Endothelial cell (in vitro differentiated cells): ENCODE results near the gene DRC1. TPM values are rescaled to one million over a fixed set of nuclear protein-coding genes. Genes with fewer than 3 reads are reported as not detected.

Source experiments
- DNase-seq: peaks from one replicate; pipeline ENCODE4 v3.0.0; 2021; ENCODE audit warnings: low spot score
- H3K27ac Mint-ChIP-seq: one replicate; pipeline ENCODE4 v1.8.0; 2021; ENCODE audit warnings: mixed read lengths, inconsistent platforms; ENCODE audit not compliant: unreplicated experiment
- H3K27me3 Mint-ChIP-seq: one replicate; pipeline ENCODE4 v1.8.0; 2021; ENCODE audit warnings: mild to moderate bottlenecking, moderate library complexity, mixed read lengths, inconsistent platforms; ENCODE audit not compliant: unreplicated experiment
- H3K36me3 Mint-ChIP-seq: one replicate; pipeline ENCODE4 v1.8.0; 2021; ENCODE audit warnings: mild to moderate bottlenecking, low read depth, mixed read lengths, inconsistent platforms; ENCODE audit not compliant: unreplicated experiment
- H3K4me1 Mint-ChIP-seq: one replicate; pipeline ENCODE4 v1.8.0; 2021; ENCODE audit warnings: mild to moderate bottlenecking, mixed read lengths, inconsistent platforms; ENCODE audit not compliant: unreplicated experiment
- H3K4me3 Mint-ChIP-seq: one replicate; pipeline ENCODE4 v1.8.0; 2021; ENCODE audit warnings: mild to moderate bottlenecking, mixed read lengths, inconsistent platforms; ENCODE audit not compliant: unreplicated experiment
- H3K9me3 Mint-ChIP-seq: one replicate; pipeline ENCODE4 v1.8.0; 2021; ENCODE audit warnings: mixed read lengths, inconsistent platforms; ENCODE audit not compliant: unreplicated experiment
- CTCF ChIP-seq: fragments of 200-600 bp; sonication (generic); IDR thresholded peaks from one replicate; pipeline ENCODE4 v1.5.0; 2021; ENCODE audit warnings: antibody characterized with exemption; ENCODE audit not compliant: unreplicated experiment
- total RNA-seq: library from RNA; stranded (reverse); fragmentation: NEBNext Ultra II Directional; extraction: Animal tissue kit (Norgen Biotek cat#: 25700); gene quantifications from one replicate; pipeline ENCODE4 v1.2.1, GENCODE V29; 2021; ENCODE audit not compliant: unreplicated experiment

Gene DRC1
- total RNA-seq, 1 donor from 2014 or later: 0.36 TPM

GRCh38 chr2:26469092-26469710 is 67.5 kb downstream of the DRC1 start:
- H3K4me1 Mint-ChIP-seq: peaks cover 9% of the 10 kb centered on the region
- no peaks in the 10 kb centered on the region for H3K9me3 Mint-ChIP-seq
- peak; percentile 100 for TF ChIP-seq CTCF
- peaks cover 11% of the 10 kb centered on the region for H3K27me3 Mint-ChIP-seq
- no peak overlapping the region for H3K4me3 Mint-ChIP-seq
- H3K27ac Mint-ChIP-seq: no peak overlapping the region
- no peaks in the 10 kb centered on the region for H3K36me3 Mint-ChIP-seq
- peak; percentile 69 for DNase-seq

- Mint-ChIP-seq H3K4me3 (no peak overlapping the region), H3K9me3 (no peaks in the 10 kb centered on the region), H3K27ac (no peak overlapping the region), H3K27me3 (peaks cover 11% of the 10 kb centered on the region), H3K4me1 (peaks cover 9% of the 10 kb centered on the region), H3K36me3 (no peaks in the 10 kb centered on the region)
- DNase-seq: no peak
- no peak for TF ChIP-seq CTCF
These were observed 68.2 kb downstream of the DRC1 start for GRCh38 chr2:26469955-26470354.

- TF ChIP-seq CTCF: no peak
- no peak overlapping the region for H3K4me3 Mint-ChIP-seq
- peaks cover 8% of the 10 kb centered on the region for H3K27me3 Mint-ChIP-seq
- no peaks in the 10 kb centered on the region for H3K36me3 Mint-ChIP-seq
- H3K9me3 Mint-ChIP-seq: no peaks in the 10 kb centered on the region
- H3K4me1 Mint-ChIP-seq: peaks cover 9% of the 10 kb centered on the region
- no peak for DNase-seq
- H3K27ac Mint-ChIP-seq: no peak overlapping the region
These were observed 69.0 kb downstream of the DRC1 start for GRCh38 chr2:26470601-26471260.

GRCh38 chr2:26471289-26471688 is 69.6 kb downstream of the DRC1 start:
- H3K4me1 Mint-ChIP-seq: peaks cover 9% of the 10 kb centered on the region
- no peaks in the 10 kb centered on the region for H3K36me3 Mint-ChIP-seq
- H3K4me3 Mint-ChIP-seq: no peak overlapping the region
- H3K27me3 Mint-ChIP-seq: peaks cover 8% of the 10 kb centered on the region
- TF ChIP-seq CTCF: no peak
- no peaks in the 10 kb centered on the region for H3K9me3 Mint-ChIP-seq
- H3K27ac Mint-ChIP-seq: no peak overlapping the region
- peak; percentile 41 for DNase-seq
